ENCODE results near the gene CTAGE9.

CTAGE9 gene

DNA sequence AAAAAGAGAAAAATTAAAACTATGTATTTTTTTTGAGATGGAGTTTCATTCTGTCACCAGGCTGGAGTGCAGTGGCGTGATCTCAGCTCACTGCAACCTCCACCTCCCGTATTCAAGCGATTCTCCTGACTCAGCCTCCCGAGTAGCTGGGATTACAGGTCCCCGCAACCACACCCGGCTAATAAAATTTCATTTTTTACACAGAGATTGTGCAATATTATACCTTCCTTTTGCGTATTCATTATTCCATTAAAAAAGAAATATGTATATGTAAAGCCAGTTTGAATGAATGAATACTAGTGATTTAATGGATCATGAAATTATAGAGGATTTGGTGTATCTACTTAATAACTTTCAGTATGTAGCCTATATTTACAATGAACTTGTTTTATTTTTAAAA is 38.2 kb upstream of the CTAGE9 start:
- ChIA-PET CTCF (no interaction called here), POLR2A (ENCODE audit: low non-redundant PET) (no interaction called here)
- no peak for DNase-seq (ENCODE audit: low spot score)
- TF ChIP-seq, protein P1, sequence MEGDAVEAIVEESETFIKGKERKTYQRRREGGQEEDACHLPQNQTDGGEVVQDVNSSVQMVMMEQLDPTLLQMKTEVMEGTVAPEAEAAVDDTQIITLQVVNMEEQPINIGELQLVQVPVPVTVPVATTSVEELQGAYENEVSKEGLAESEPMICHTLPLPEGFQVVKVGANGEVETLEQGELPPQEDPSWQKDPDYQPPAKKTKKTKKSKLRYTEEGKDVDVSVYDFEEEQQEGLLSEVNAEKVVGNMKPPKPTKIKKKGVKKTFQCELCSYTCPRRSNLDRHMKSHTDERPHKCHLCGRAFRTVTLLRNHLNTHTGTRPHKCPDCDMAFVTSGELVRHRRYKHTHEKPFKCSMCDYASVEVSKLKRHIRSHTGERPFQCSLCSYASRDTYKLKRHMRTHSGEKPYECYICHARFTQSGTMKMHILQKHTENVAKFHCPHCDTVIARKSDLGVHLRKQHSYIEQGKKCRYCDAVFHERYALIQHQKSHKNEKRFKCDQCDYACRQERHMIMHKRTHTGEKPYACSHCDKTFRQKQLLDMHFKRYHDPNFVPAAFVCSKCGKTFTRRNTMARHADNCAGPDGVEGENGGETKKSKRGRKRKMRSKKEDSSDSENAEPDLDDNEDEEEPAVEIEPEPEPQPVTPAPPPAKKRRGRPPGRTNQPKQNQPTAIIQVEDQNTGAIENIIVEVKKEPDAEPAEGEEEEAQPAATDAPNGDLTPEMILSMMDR (conservative IDR thresholded peaks at IDR 0.05; ENCODE audit: low read depth) = no peak
- no peak overlapping the region for H3K27ac ChIP-seq

DNA sequence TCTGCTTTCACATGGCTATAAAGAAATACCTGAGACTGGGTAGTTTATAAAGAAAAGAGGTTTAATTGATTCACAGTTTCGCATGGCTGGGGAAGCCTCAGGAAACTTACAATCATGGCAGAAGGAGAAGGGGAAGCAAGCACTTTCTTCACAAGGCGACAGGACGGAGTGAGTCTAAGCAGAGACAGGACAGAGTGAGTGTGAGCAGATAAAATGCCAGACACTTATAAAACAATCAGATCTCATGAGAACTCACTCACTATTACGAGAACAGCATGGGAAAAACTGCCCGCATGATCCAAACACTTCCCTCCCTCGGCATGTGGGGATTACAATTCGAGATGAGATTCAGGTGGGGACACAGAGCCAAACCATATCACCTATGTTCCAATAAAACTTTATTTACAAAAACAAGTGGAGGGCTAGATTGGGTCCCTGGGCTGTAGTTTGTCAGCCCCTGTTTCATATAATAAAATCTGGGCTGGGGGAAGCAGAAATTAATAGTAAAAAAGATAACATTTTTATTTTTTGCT is 37.1 kb upstream of the CTAGE9 start:
- CTCF ChIA-PET = no interaction called here

DNA sequence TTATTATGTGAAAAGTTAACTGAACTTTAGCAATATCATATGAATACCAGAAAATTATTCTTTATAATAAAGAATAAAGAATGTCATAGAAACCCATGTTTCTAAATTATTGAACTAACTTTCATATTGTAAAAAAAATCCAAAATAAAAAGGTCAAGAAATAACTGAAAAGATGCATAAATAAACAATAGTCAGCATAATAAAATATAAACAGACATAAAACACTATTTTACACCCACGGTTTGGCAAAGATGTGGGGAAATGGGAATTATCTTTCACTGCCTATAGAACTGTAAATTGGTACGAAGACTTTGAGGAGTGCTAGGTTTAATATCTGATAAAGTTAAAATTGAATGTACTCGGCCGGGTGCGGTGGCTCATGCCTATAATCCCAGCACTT is 34.7 kb upstream of the CTAGE9 start:
- no peak for DNase-seq (ENCODE audit: low spot score)
- POLR2A ChIA-PET (ENCODE audit: low non-redundant PET) = no interaction called here
- no peak overlapping the region for H3K27ac ChIP-seq
- CTCF ChIA-PET = no interaction called here
- TF ChIP-seq, protein P1 (conservative IDR thresholded peaks at IDR 0.05; ENCODE audit: low read depth) = no peak

More for the DNA sequence above, 37.1 kb upstream of the CTAGE9 start:
- TF ChIP-seq, protein P1 (conservative IDR thresholded peaks at IDR 0.05; ENCODE audit: low read depth) = no peak
- POLR2A ChIA-PET (ENCODE audit: low non-redundant PET) = no interaction called here
- no peak for DNase-seq (ENCODE audit: low spot score)
- no peak overlapping the region for H3K27ac ChIP-seq

DNA sequence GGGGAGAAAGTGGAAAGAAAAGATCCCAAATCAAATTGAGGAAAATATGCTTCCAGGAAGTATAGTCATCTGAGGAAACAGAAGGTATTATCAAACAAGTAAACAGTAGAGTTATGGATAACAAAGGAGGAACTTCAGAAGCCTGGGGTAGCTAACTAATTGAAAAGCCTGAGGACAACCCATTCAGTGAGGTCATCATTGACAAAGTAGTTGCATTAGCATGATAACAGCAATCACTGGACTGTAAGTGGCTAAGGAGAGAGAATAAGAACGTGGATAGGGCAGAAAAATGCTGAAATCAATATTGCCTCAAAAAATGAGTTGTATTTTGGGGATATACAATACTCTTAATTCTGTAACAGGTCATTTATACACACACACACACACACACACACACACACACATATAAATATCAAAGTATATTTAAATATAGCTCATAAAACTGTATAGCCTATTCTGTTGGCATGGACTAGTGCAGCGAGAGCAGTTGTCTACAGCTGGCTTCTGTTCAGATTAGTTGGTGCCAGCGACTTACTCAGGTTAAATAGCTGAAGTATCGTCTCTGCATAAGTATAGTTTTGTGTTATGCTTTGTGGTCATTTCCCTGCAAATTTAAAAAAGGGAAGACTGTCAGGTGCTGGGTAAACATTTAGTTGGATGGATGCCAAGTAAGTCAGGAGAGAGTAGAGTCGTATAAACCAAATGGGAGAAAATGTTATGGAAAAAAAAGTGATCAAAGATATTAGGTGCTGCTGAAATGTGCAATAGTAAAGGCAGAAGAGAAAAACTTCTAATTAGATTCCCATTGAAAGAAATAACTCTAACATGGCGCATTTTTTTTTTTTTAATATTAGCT is 33.8 kb upstream of the CTAGE9 start:
- DNase-seq (ENCODE audit: low spot score) = no peak
- H3K27ac ChIP-seq = no peak overlapping the region
- TF ChIP-seq, protein P1 (conservative IDR thresholded peaks at IDR 0.05; ENCODE audit: low read depth) = no peak
- ChIA-PET CTCF (no interaction called here), POLR2A (ENCODE audit: low non-redundant PET) (no interaction called here)

DNA sequence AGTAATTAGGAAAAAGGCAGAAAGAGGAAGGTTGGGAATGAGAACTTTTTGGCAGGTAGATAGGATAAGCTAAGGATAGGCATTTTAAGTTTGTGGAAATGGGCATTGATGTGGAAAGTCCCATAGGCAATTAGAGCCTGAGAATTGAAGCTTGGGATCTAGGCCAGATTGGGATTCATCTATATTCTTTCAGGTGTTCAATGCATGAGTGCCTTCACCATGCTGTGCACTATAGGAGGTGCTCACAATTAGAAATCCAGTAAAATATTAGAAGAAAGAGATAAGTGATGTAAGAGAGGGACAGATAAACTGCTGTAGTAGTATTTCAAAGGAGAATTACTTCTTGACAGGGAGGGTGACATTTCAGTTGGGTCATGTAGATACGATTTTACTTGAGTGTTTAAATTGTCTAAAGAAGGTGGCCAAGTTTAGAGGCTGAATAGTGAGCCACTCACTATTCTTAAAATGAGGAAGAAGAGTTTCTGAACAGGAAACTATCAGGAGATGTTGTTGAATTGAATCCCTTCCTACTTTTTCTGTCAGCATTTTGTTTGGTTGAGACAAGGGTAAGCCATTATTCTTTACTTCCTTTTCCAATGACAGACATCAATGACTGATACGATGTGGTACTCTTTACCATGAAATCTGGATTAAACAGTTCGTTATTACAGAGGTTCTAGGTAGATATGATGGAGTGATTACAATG is 31.0 kb upstream of the CTAGE9 start:
- ChIA-PET POLR2A (ENCODE audit: low non-redundant PET) (no interaction called here), CTCF (no interaction called here)
- no peak for DNase-seq (ENCODE audit: low spot score)
- no peak overlapping the region for H3K27ac ChIP-seq
- TF ChIP-seq, protein P1 (conservative IDR thresholded peaks at IDR 0.05; ENCODE audit: low read depth) = no peak

DNA sequence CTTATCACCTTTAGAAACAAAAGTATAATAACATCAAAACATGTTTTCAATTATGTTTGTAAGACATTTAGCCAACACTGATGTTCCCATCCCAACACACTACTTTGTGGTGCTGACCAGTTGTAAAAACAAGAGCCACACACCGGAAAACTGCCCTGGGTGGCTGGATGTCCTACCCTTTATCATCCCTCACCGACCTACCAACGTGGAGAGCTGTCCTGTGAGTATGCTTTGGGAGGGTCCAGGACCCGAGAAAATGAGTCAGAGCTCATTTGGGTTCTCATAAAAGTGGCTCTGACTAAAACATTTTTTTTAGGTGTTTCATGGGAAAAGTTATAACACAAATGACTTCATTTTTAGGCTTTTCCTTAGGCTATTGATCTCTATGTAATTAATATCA is 29.3 kb upstream of the CTAGE9 start:
- CTCF ChIA-PET = interaction anchor here (1.0 kb wide), 1 partner anchor 378 kb away, joined by 3 read pairs; no protein-coding TSS in a partner anchor
- H3K27ac ChIP-seq = no peak overlapping the region
- TF ChIP-seq, protein P1 (conservative IDR thresholded peaks at IDR 0.05; ENCODE audit: low read depth) = no peak
- POLR2A ChIA-PET (ENCODE audit: low non-redundant PET) = no interaction called here
- no peak for DNase-seq (ENCODE audit: low spot score)
